D721Med (cell line): ENCODE data around the gene ZNF385B.

Experiments used
- DNase-seq: peaks from one replicate; pipeline ENCODE4 v3.0.0; 2011; ENCODE audit warnings: low spot score; ENCODE audit not compliant: insufficient read length
- FAIRE-seq: peaks from 2 replicates; lab custom pipeline; 2011; peaks lifted over from hg19 to GRCh38; lab: Jason Lieb, UNC
- TF ChIP-seq, protein P1 (sequence below): IDR thresholded peaks from 2 replicates; pipeline ENCODE4 v1.5.1; 2012; ENCODE audit warnings: mild to moderate bottlenecking, control low read depth; ENCODE audit not compliant: insufficient read depth; ENCODE audit errors: missing control alignments

Gene ZNF385B

GRCh38 chr2:179729966-179730365, 131.4 kb downstream of the ZNF385B start:
- DNase-seq (no peak), FAIRE-seq (no peak)
- TF ChIP-seq, protein P1, sequence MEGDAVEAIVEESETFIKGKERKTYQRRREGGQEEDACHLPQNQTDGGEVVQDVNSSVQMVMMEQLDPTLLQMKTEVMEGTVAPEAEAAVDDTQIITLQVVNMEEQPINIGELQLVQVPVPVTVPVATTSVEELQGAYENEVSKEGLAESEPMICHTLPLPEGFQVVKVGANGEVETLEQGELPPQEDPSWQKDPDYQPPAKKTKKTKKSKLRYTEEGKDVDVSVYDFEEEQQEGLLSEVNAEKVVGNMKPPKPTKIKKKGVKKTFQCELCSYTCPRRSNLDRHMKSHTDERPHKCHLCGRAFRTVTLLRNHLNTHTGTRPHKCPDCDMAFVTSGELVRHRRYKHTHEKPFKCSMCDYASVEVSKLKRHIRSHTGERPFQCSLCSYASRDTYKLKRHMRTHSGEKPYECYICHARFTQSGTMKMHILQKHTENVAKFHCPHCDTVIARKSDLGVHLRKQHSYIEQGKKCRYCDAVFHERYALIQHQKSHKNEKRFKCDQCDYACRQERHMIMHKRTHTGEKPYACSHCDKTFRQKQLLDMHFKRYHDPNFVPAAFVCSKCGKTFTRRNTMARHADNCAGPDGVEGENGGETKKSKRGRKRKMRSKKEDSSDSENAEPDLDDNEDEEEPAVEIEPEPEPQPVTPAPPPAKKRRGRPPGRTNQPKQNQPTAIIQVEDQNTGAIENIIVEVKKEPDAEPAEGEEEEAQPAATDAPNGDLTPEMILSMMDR, result no peak

- TF ChIP-seq, protein P1, result no peak
- DNase-seq (no peak), FAIRE-seq (no peak)
Observed at GRCh38 chr2:179726461-179727180, 134.8 kb downstream of the ZNF385B start.

DNA sequence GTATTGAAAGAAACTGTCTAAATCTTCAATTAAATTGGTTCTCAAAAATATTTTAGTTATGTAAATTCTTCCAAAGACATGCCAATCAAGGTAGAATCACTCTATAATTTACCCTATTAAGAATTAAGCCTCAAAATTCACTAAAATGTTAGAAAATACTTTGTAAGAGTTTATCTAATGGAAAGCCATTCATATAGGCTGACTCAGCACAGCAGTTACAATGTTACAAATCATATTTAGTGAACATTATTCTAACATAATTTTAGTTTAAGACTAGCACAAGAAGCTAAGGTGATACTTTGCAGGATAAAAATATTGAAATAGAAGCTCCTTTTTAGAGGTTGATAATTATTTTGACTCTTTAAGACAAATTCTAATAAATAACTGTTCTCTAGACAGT, 137.0 kb downstream of the ZNF385B start:
- no peak for DNase-seq
- TF ChIP-seq, protein P1, result no peak
- no peak for FAIRE-seq

GRCh38 chr2:179720173-179720772, 141.1 kb downstream of the ZNF385B start:
- TF ChIP-seq, protein P1, result no peak
- FAIRE-seq (no peak), DNase-seq (no peak)

DNA sequence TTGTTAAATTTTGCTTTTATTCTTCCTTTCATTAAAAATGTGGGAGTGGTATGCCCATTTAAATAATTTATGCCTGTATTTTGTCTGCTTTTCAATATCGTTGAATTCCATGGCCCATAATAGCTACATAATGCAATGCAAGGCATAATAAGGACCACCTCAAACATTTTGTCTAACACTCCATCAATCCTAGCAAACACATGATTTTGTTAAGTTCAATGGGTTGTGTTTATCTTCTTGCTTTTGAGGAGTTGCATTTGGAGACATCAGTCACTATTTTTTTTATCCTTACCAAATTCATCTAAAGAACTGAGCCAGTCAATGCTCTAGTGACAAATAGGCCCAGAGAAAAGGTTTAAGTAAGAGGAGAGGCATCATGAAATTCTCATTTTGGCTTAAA, 145.5 kb downstream of the ZNF385B start:
- DNase-seq, result no peak
- TF ChIP-seq, protein P1, result no peak
- no peak for FAIRE-seq

GRCh38 chr2:179715196-179715595, 146.2 kb downstream of the ZNF385B start:
- TF ChIP-seq, protein P1, result no peak
- FAIRE-seq (no peak), DNase-seq (no peak)

DNA sequence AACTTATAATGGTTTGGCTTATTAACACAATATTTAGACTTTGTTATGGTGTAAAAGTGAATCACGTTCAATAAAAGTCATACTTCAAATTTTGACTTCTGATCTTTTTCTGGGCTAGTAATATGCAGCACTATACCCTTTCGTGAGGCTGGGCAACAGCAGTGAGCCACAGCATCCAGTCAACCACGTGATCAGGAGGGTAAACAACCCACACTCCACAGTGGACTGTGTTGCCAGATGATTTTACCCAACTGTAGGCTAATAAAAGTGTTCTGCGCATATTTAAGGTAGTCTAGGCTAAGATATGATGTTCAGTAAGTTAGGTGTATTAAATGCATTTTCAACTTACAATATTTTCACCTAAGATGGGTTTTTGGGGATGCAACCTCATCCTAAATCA, 148.6 kb downstream of the ZNF385B start:
- DNase-seq, result no peak
- FAIRE-seq, result no peak
- TF ChIP-seq, protein P1, result no peak
